ENCODE results near the gene OR52L1.

- TF ChIP-seq EZH2 (IDR thresholded peaks at IDR 0.05; ENCODE audit: low read length) (no peak), CTCF (optimal IDR thresholded peaks at IDR 0.05 in 1 of 3, IDR thresholded peaks at IDR 0.05 in 1 of 3, conservative IDR thresholded peaks at IDR 0.05 in 1 of 3; ENCODE audit: extremely low read depth in 1 of 3, insufficient read depth in 2 of 3, low read length in 3 of 3) (no peak)
These were observed 13.3 kb downstream of the OR52L1 start for GRCh38 chr11:5973530-5973929.
